Gastroesophageal sphincter (tissue), 4 donors: Measurements from ENCODE around the gene SSH2. TPM values are rescaled to one million over a fixed set of nuclear protein-coding genes. Genes with fewer than 3 reads are reported as not detected.
"Not testable (repeated sequence)": the region's sequence is repeated elsewhere in the genome, so short reads cannot be mapped to it uniquely, and the experiment has no call there.

Experiments
- ATAC-seq: fragments of 150-250 bp; one replicate; pipeline ENCODE4 v1.9.1; 2016; ENCODE audit warnings: mild to moderate bottlenecking, moderate library complexity
- H3K27ac ChIP-seq, 4 donors: fragments of 200-600 bp; sonication (generic) in 3 of 4; 1 replicate in 3 of 4; 2 replicates in 1 of 4; pipeline ENCODE4 v1.5.1; 2016 to 2019
- H3K27me3 ChIP-seq: fragments of 200-600 bp; sonication (generic); one replicate; pipeline ENCODE4 v1.5.1; 2019
- H3K36me3 ChIP-seq, 2 donors: fragments of 200-600 bp; sonication (generic); one replicate each; pipeline ENCODE4 v1.5.1; 2019; ENCODE audit warnings: control low read depth in 1 of 2
- H3K4me1 ChIP-seq, 3 donors: fragments of 200-600 bp; sonication (generic); 1 replicate in 2 of 3; 2 replicates in 1 of 3; pipeline ENCODE4 v1.5.1; 2016 to 2019; ENCODE audit warnings: control low read depth in 2 of 3
- H3K4me3 ChIP-seq, 2 donors: fragments of 200-600 bp; sonication (generic); one replicate each; pipeline ENCODE4 v1.5.1; 2019; ENCODE audit warnings: mild to moderate bottlenecking in 1 of 2, moderate library complexity in 1 of 2
- H3K9me3 ChIP-seq, 3 donors: fragments of 200-600 bp; sonication (generic); one replicate each; pipeline ENCODE4 v1.5.1; 2017 to 2019; ENCODE audit warnings: control low read depth in 2 of 3
- EP300 ChIP-seq: sonication (generic); formaldehyde crosslinking; IDR thresholded peaks from one replicate; pipeline ENCODE4 v1.6.1; 2017; ENCODE audit warnings: antibody characterized with exemption, mild to moderate bottlenecking
- POLR2A ChIP-seq, 2 donors: fragments of 450-650 bp; IDR thresholded peaks; one replicate each; pipeline ENCODE4 v1.6.1; 2017; ENCODE audit warnings: antibody characterized with exemption in 2 of 2, mild to moderate bottlenecking in 2 of 2, moderate library complexity in 1 of 2
- POLR2AphosphoS5 ChIP-seq: sonication (generic); formaldehyde crosslinking; IDR thresholded peaks from one replicate; pipeline ENCODE4 v1.6.1; 2017; ENCODE audit warnings: antibody characterized with exemption
- WGBS, 2 donors: methylation state at CpG; one replicate each; pipeline ENCODE4 v1.1.5; 2018; ENCODE audit warnings: low coverage in 1 of 2; 5-methylcytosine and 5-hydroxymethylcytosine counted together
- total RNA-seq, 4 donors: library from RNA; depleted of rRNA; stranded (reverse); fragments of >200 nt; gene quantifications; one replicate each; pipeline ENCODE4 v1.1.0, GENCODE V29; 2016
- TF ChIP-seq, protein P1 (sequence below), 4 experiments: fragments of 200-600 bp in 2 of 4; fragments of 450-650 bp in 2 of 4; sonication (generic) in 1 of 4; IDR thresholded peaks; one replicate each; pipeline ENCODE4 v1.5.1; 2017 to 2019; ENCODE audit warnings: antibody characterized with exemption in 4 of 4, mild to moderate bottlenecking in 2 of 4, moderate library complexity in 2 of 4

Gene SSH2
- total RNA-seq, 4 donors from 2014 or later = 16.0 to 39.7 (median 24.9) TPM

DNA sequence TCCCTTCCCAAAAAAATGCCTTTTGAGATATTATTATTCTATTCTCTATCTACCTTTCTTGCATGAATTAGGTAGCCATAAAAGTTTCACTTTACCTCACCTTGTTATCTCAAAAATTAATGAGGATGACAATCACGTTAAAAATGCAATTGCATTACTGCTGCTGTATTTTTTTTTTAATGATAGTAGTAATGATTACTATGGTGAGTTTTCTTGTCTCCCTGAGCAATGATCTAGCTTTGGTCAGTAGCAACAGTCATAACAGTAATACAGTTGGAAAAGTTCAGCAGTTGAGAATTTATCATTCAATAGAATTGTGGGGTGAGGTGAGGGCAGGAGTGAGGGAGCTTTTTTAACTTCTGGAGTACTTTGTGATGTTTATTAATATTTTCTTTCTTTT is 11.3 kb upstream of the SSH2 start, which contains the start of gene EFCAB5:
Gene EFCAB5 (plus strand): TSS at position 301 of the 400 bp plus-strand sequence. CDS start 163 bp downstream, outside the sequence.
- Histone ChIP-seq H3K9me3 (no peaks in the 10 kb centered on the region), H3K4me3 (no peak within 1 kb of the TSS), H3K36me3 (no peaks in the 10 kb centered on the region), H3K27ac (no peak within 1 kb of the TSS), H3K27me3 (peaks cover 3% of the 10 kb centered on the region), H3K4me1 (no peaks in the 10 kb centered on the region)
- ATAC-seq = no peak
- TF ChIP-seq POLR2A (IDR thresholded peaks at IDR 0.05) = no peak
- TF ChIP-seq, protein P1, sequence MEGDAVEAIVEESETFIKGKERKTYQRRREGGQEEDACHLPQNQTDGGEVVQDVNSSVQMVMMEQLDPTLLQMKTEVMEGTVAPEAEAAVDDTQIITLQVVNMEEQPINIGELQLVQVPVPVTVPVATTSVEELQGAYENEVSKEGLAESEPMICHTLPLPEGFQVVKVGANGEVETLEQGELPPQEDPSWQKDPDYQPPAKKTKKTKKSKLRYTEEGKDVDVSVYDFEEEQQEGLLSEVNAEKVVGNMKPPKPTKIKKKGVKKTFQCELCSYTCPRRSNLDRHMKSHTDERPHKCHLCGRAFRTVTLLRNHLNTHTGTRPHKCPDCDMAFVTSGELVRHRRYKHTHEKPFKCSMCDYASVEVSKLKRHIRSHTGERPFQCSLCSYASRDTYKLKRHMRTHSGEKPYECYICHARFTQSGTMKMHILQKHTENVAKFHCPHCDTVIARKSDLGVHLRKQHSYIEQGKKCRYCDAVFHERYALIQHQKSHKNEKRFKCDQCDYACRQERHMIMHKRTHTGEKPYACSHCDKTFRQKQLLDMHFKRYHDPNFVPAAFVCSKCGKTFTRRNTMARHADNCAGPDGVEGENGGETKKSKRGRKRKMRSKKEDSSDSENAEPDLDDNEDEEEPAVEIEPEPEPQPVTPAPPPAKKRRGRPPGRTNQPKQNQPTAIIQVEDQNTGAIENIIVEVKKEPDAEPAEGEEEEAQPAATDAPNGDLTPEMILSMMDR (IDR thresholded peaks at IDR 0.05) = no peak
- TF ChIP-seq EP300 = no peak
- no peak for TF ChIP-seq POLR2AphosphoS5
- WGBS, 2 donors = 60 to 65% methylated on average over 1 of the region's 1 CpG

GRCh38 chr17:29936724-29937123 is 6.7 kb upstream of the SSH2 start:
- no peak overlapping the region for H3K27ac ChIP-seq
- peaks cover 3% of the 10 kb centered on the region for H3K27me3 ChIP-seq
- no peaks in the 10 kb centered on the region for H3K9me3 ChIP-seq
- no peak for ATAC-seq
- no peaks in the 10 kb centered on the region for H3K36me3 ChIP-seq
- H3K4me3 ChIP-seq = no peak overlapping the region
- 33 to 87% methylated on average over 1 to 2 of the region's 2 CpGs for WGBS, 2 donors
- peaks cover 0 to 1% (median 0%) of the 10 kb centered on the region in 3 donors for H3K4me1 ChIP-seq
- TF ChIP-seq, protein P1 (IDR thresholded peaks at IDR 0.05) = no peak
- TF ChIP-seq POLR2A (IDR thresholded peaks at IDR 0.05) (no peak), POLR2AphosphoS5 (no peak), EP300 (no peak)

DNA sequence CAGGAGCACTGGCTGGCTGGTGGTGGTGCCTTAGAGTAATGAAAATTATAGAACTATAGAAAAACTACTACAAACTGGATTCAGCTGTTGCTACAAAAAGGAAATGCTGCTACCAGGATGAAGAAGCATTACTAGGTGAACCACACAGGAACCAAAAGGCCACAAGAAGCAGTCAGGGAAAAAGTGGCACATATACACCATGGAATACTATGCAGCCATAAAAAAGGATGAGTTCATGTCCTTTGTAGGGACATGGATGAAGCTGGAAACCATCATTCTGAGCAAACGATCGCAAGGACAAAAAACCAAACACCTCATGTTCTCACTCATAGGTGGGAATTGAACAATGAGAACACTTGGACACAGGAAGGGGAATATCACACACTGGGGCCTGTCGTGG is 5.9 kb upstream of the SSH2 start:
- WGBS, 2 donors = 77 to 90% methylated on average over 3 of the region's 3 CpGs
- not testable (repeated sequence) for H3K27ac ChIP-seq, H3K27me3 ChIP-seq, ATAC-seq, H3K4me1 ChIP-seq, H3K9me3 ChIP-seq, H3K4me3 ChIP-seq, H3K36me3 ChIP-seq

DNA sequence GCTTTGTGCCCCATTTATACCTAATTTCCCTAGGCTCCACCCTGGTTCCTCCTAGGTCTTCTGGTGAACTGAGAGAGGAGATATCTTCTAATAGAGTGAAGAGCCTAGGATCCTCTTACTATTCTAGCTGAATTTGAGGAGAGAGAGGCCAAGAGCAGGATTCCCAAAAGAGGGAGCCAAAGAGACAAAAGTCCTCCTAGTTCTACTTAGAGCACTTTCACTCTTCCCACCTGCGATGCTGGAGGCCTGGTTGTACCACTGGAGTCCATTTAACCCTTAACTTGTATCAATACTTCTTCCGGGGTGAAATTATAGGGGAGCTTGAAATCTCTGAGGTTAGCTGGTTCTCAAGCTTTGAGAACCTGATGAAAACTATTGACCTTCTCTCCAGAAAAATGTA is 3.4 kb upstream of the SSH2 start:
- H3K9me3 ChIP-seq = no peaks in the 10 kb centered on the region
- H3K4me3 ChIP-seq = no peak overlapping the region
- peaks cover 2 to 24% (median 14%) of the 10 kb centered on the region in 3 donors for H3K4me1 ChIP-seq
- no peak for ATAC-seq
- no peak overlapping the region for H3K27ac ChIP-seq
- no peak for TF ChIP-seq EP300
- TF ChIP-seq, protein P1 (IDR thresholded peaks at IDR 0.05) = no peak
- no peak for TF ChIP-seq POLR2A (IDR thresholded peaks at IDR 0.05)
- TF ChIP-seq POLR2AphosphoS5 = no peak
- H3K27me3 ChIP-seq = no peaks in the 10 kb centered on the region
- 42 to 47% methylated on average over 2 of the region's 2 CpGs for WGBS, 2 donors
- no peaks in the 10 kb centered on the region for H3K36me3 ChIP-seq

GRCh38 chr17:29931231-29931932 is 1.4 kb upstream of the SSH2 start:
- peaks cover 2 to 35% (median 21%) of the 10 kb centered on the region in 3 donors for H3K4me1 ChIP-seq
- ATAC-seq = peak; percentile 55
- peak overlapping the region in 1 of 4 donors; percentile 95 for H3K27ac ChIP-seq
- WGBS, 2 donors = 0% methylated on average over 3 of the region's 3 CpGs
- no peaks in the 10 kb centered on the region for H3K36me3 ChIP-seq
- TF ChIP-seq EP300 (no peak), POLR2AphosphoS5 (no peak)
- TF ChIP-seq, protein P1 (IDR thresholded peaks at IDR 0.05) = peak; percentile 68 to 91 (median 78)
- H3K4me3 ChIP-seq = peak overlapping the region in 1 of 2 donors; percentile 88
- no peaks in the 10 kb centered on the region for H3K27me3 ChIP-seq
- H3K9me3 ChIP-seq = no peaks in the 10 kb centered on the region
